GM23338 (cell line): ENCODE data around the gene KIFC3. TPM values are rescaled to one million over a fixed set of nuclear protein-coding genes. Genes with fewer than 3 reads are reported as not detected.

Experiments
- ATAC-seq: fragments of 200-7000 bp; cut with Tn5 transposase; 3 replicates; pipeline ENCODE4 v1.9.1; 2020
- DNase-seq: peaks from one replicate; pipeline ENCODE4 v3.0.0-alpha.2; 2015; ENCODE audit warnings: low spot score
- H2AFZ ChIP-seq: fragments of 200-600 bp; sonication (generic); 2 replicates; pipeline ENCODE4 v1.8.0; 2016; ENCODE audit warnings: antibody characterized with exemption, mild to moderate bottlenecking, moderate library complexity
- H3F3A ChIP-seq: fragments of 200-600 bp; sonication (generic); replicated peaks from 2 replicates; pipeline ENCODE4 v1.8.0; 2017; ENCODE audit warnings: antibody characterized with exemption, mixed run types, low read depth
- H3K27ac ChIP-seq: fragments of 200-600 bp; sonication (generic); 2 replicates; pipeline ENCODE4 v1.6.1; 2016; ENCODE audit warnings: low read depth
- H3K27me3 ChIP-seq: fragments of 200-600 bp; sonication (generic); 2 replicates; pipeline ENCODE4 v1.8.0; 2016; ENCODE audit warnings: mild to moderate bottlenecking, mixed run types, moderate library complexity; ENCODE audit not compliant: insufficient read depth
- H3K36me3 ChIP-seq: fragments of 200-600 bp; sonication (generic); 2 replicates; pipeline ENCODE4 v1.8.0; 2016; ENCODE audit warnings: mild to moderate bottlenecking; ENCODE audit not compliant: insufficient read depth
- H3K4me1 ChIP-seq: fragments of 200-600 bp; sonication (generic); 2 replicates; pipeline ENCODE4 v1.8.0; 2016; ENCODE audit warnings: mild to moderate bottlenecking, moderate library complexity; ENCODE audit not compliant: insufficient read depth
- H3K4me2 ChIP-seq: fragments of 200-600 bp; sonication (generic); 2 replicates; pipeline ENCODE4 v1.7.1; 2017; ENCODE audit warnings: mixed run types
- H3K4me3 ChIP-seq: fragments of 200-600 bp; sonication (generic); 2 replicates; pipeline ENCODE4 v1.6.1; 2016; ENCODE audit warnings: mixed run types
- H3K79me2 ChIP-seq: fragments of 200-600 bp; sonication (generic); replicated peaks from 2 replicates; pipeline ENCODE4 v1.8.0; 2017; ENCODE audit warnings: mild to moderate bottlenecking; ENCODE audit not compliant: insufficient read depth
- H3K9me2 ChIP-seq: fragments of 200-600 bp; sonication (generic); 2 replicates; pipeline ENCODE4 v1.8.0; 2017; ENCODE audit not compliant: insufficient read depth
- H4K20me1 ChIP-seq: fragments of 200-600 bp; sonication (generic); replicated peaks from 2 replicates; pipeline ENCODE4 v1.8.0; 2017; ENCODE audit warnings: mild to moderate bottlenecking; ENCODE audit not compliant: insufficient read depth
- H3K27ac Mint-ChIP-seq: 2 replicates; pipeline ENCODE4 v1.8.0; 2020; ENCODE audit warnings: inconsistent platforms, mild to moderate bottlenecking, moderate library complexity, mixed read lengths
- H3K27me3 Mint-ChIP-seq: 3 replicates; pipeline ENCODE4 v1.8.0; 2022; ENCODE audit warnings: low read depth, mild to moderate bottlenecking, moderate library complexity, mixed read lengths, inconsistent platforms; ENCODE audit not compliant: insufficient read depth, poor library complexity
- H3K36me3 Mint-ChIP-seq: 3 replicates; pipeline ENCODE4 v1.8.0; 2021; ENCODE audit warnings: low read depth, mild to moderate bottlenecking, inconsistent platforms, moderate library complexity, mixed read lengths
- H3K4me1 Mint-ChIP-seq: 3 replicates; pipeline ENCODE4 v1.8.0; 2020; ENCODE audit warnings: mild to moderate bottlenecking, inconsistent platforms, mixed read lengths
- H3K4me3 Mint-ChIP-seq: 3 replicates; pipeline ENCODE4 v1.8.0; 2021; ENCODE audit warnings: moderate library complexity, mild to moderate bottlenecking, inconsistent platforms, mixed read lengths
- H3K9me3 Mint-ChIP-seq: 3 replicates; pipeline ENCODE4 v1.8.0; 2020; ENCODE audit warnings: moderate library complexity, mild to moderate bottlenecking, inconsistent platforms, mixed read lengths
- CREB1 ChIP-seq: fragments of 250-450 bp; sonication (Bioruptor Pico); IDR thresholded peaks from 2 replicates; pipeline ENCODE4 v1.5.0; 2020; ENCODE audit warnings: low read depth, mild to moderate bottlenecking, moderate library complexity
- ETS1 ChIP-seq: IDR thresholded peaks from 2 replicates; pipeline ENCODE4 v1.6.1; 2016; ENCODE audit warnings: antibody characterized with exemption
- EZH2 ChIP-seq: fragments of 200-600 bp; sonication (generic); IDR thresholded peaks from one replicate; pipeline ENCODE4 v1.8.0; 2017; ENCODE audit warnings: antibody characterized with exemption, mild to moderate bottlenecking, low read depth; ENCODE audit not compliant: unreplicated experiment
- EZH2phosphoT487 ChIP-seq: fragments of 200-600 bp; sonication (generic); IDR thresholded peaks from one replicate; pipeline ENCODE4 v1.8.1; 2018; ENCODE audit warnings: antibody characterized with exemption; ENCODE audit not compliant: unreplicated experiment
- JUNB ChIP-seq: IDR thresholded peaks from one replicate; pipeline ENCODE4 v1.6.1; 2016; ENCODE audit warnings: antibody characterized with exemption; ENCODE audit not compliant: unreplicated experiment
- NANOG ChIP-seq: IDR thresholded peaks from 2 replicates; pipeline ENCODE4 v1.6.1; 2016; ENCODE audit warnings: antibody characterized with exemption, borderline replicate concordance
- POLR2AphosphoS5 ChIP-seq: IDR thresholded peaks from 2 replicates; pipeline ENCODE4 v1.6.1; 2016; ENCODE audit warnings: antibody characterized with exemption, low read depth
- STAT1 ChIP-seq: IDR thresholded peaks from one replicate; pipeline ENCODE4 v1.6.1; 2016; ENCODE audit warnings: antibody characterized with exemption; ENCODE audit not compliant: unreplicated experiment
- ZNF114 ChIP-seq: fragments of 250-450 bp; sonication (Bioruptor Pico); IDR thresholded peaks from 2 replicates; pipeline ENCODE4 v1.5.0; 2020; ENCODE audit warnings: mild to moderate bottlenecking, moderate library complexity
- polyA plus RNA-seq: library from polyadenylated mRNA; unstranded; fragments of >200 nt; fragmentation: Nextera tagmentation; extraction: Ambion mirVana; gene quantifications from 2 replicates; pipeline ENCODE4 v1.2.1, GENCODE V29; 2016
- total RNA-seq: library from RNA; depleted of rRNA; stranded (reverse); fragments of >200 nt; shearing (Covaris generic); gene quantifications from 2 replicates; pipeline ENCODE4 v1.2.3, GENCODE V29; 2014
- TF ChIP-seq, protein P1 (sequence below), 2 experiments: fragments of 200-600 bp in 1 of 2; sonication (generic) in 1 of 2; conservative IDR thresholded peaks; 2 replicates each; pipeline versions ENCODE4 v1.5.1 to v1.6.1; 2016 to 2017; ENCODE audit warnings: antibody characterized with exemption in 2 of 2, low read depth in 2 of 2, mild to moderate bottlenecking in 2 of 2, moderate library complexity in 1 of 2
- TF ChIP-seq, protein P2 (sequence below): fragments of 250-450 bp; sonication (Bioruptor Pico); IDR thresholded peaks from 2 replicates; pipeline ENCODE4 v1.5.0; 2020; ENCODE audit warnings: mild to moderate bottlenecking, moderate library complexity

Gene KIFC3
- total and polyA plus RNA-seq, 2 experiments from 2014 or later, result 4.4 to 12.5 TPM

- TF ChIP-seq ETS1 (no peak), EZH2phosphoT487 (no peak), POLR2AphosphoS5 (no peak), ZNF114 (no peak), STAT1 (no peak), NANOG (no peak), EZH2 (no peak), JUNB (no peak), CREB1 (no peak)
- TF ChIP-seq, protein P1, sequence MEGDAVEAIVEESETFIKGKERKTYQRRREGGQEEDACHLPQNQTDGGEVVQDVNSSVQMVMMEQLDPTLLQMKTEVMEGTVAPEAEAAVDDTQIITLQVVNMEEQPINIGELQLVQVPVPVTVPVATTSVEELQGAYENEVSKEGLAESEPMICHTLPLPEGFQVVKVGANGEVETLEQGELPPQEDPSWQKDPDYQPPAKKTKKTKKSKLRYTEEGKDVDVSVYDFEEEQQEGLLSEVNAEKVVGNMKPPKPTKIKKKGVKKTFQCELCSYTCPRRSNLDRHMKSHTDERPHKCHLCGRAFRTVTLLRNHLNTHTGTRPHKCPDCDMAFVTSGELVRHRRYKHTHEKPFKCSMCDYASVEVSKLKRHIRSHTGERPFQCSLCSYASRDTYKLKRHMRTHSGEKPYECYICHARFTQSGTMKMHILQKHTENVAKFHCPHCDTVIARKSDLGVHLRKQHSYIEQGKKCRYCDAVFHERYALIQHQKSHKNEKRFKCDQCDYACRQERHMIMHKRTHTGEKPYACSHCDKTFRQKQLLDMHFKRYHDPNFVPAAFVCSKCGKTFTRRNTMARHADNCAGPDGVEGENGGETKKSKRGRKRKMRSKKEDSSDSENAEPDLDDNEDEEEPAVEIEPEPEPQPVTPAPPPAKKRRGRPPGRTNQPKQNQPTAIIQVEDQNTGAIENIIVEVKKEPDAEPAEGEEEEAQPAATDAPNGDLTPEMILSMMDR (conservative IDR thresholded peaks at IDR 0.05; ENCODE audit: low read depth in 2 of 2), result no peak
Observed at GRCh38 chr16:57751539-57752202, 50.6 kb downstream of the KIFC3 start (continued).

DNA sequence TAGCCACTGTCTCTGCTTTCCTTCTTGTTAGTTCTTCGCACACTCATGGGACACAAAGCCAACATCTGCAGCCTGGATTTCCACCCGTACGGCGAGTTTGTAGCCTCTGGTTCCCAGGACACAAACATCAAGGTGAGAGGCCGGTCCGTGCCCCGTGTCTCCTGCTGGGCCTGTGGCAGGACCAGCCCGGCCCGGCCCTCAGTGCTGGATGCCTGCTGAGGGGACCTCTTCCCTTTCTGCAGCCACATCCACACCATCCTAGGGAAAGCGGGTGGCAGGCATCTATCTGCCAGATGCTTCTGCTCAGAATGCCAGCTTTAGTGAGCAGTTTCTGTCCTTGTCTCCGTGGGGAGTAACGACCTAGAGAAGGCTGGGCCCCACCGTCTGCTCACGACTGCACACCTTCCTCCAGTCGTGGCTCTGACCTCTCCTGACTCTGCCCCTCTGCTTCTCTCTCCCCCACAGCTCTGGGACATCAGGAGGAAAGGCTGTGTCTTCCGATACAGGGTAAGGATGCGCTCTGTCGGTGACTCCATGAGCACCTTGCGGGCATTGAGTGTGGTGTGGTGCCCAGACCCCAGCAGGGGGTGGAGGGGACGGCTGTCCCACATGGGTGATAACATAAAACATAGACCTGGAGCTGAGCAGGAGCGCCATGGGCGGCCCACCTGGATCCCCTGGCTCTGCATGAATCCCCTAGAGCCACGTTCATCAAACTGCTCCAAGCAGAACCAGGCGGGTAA is 51.3 kb downstream of the KIFC3 start:
- H4K20me1 ChIP-seq, result no peaks in the 10 kb centered on the region; the same call in 1 of the 2 replicates
- H3K4me1 ChIP-seq, result no peaks in the 10 kb centered on the region
- no peak overlapping the region for H3K4me3 Mint-ChIP-seq
- H3K27ac ChIP-seq, result no peak overlapping the region
- H3K4me3 ChIP-seq, result no peak overlapping the region
- H3K79me2 ChIP-seq, result no peaks in the 10 kb centered on the region
- DNase-seq (no peak), ATAC-seq (no peak)
- H2AFZ ChIP-seq, result no peak overlapping the region
- H3K4me1 Mint-ChIP-seq, result no peaks in the 10 kb centered on the region
- no peaks in the 10 kb centered on the region for H3K9me3 Mint-ChIP-seq
- peaks cover 22% of the 10 kb centered on the region for H3K36me3 Mint-ChIP-seq
- H3K4me2 ChIP-seq, result no peak overlapping the region
- H3F3A ChIP-seq, result no peaks in the 10 kb centered on the region
- no peak overlapping the region for H3K27ac Mint-ChIP-seq
- H3K27me3 ChIP-seq, result no peaks in the 10 kb centered on the region
- H3K27me3 Mint-ChIP-seq, result peaks cover 4% of the 10 kb centered on the region
- no peaks in the 10 kb centered on the region for H3K9me2 ChIP-seq
- H3K36me3 ChIP-seq, result no peaks in the 10 kb centered on the region
- TF ChIP-seq NANOG, result no peak
- TF ChIP-seq, protein P2, sequence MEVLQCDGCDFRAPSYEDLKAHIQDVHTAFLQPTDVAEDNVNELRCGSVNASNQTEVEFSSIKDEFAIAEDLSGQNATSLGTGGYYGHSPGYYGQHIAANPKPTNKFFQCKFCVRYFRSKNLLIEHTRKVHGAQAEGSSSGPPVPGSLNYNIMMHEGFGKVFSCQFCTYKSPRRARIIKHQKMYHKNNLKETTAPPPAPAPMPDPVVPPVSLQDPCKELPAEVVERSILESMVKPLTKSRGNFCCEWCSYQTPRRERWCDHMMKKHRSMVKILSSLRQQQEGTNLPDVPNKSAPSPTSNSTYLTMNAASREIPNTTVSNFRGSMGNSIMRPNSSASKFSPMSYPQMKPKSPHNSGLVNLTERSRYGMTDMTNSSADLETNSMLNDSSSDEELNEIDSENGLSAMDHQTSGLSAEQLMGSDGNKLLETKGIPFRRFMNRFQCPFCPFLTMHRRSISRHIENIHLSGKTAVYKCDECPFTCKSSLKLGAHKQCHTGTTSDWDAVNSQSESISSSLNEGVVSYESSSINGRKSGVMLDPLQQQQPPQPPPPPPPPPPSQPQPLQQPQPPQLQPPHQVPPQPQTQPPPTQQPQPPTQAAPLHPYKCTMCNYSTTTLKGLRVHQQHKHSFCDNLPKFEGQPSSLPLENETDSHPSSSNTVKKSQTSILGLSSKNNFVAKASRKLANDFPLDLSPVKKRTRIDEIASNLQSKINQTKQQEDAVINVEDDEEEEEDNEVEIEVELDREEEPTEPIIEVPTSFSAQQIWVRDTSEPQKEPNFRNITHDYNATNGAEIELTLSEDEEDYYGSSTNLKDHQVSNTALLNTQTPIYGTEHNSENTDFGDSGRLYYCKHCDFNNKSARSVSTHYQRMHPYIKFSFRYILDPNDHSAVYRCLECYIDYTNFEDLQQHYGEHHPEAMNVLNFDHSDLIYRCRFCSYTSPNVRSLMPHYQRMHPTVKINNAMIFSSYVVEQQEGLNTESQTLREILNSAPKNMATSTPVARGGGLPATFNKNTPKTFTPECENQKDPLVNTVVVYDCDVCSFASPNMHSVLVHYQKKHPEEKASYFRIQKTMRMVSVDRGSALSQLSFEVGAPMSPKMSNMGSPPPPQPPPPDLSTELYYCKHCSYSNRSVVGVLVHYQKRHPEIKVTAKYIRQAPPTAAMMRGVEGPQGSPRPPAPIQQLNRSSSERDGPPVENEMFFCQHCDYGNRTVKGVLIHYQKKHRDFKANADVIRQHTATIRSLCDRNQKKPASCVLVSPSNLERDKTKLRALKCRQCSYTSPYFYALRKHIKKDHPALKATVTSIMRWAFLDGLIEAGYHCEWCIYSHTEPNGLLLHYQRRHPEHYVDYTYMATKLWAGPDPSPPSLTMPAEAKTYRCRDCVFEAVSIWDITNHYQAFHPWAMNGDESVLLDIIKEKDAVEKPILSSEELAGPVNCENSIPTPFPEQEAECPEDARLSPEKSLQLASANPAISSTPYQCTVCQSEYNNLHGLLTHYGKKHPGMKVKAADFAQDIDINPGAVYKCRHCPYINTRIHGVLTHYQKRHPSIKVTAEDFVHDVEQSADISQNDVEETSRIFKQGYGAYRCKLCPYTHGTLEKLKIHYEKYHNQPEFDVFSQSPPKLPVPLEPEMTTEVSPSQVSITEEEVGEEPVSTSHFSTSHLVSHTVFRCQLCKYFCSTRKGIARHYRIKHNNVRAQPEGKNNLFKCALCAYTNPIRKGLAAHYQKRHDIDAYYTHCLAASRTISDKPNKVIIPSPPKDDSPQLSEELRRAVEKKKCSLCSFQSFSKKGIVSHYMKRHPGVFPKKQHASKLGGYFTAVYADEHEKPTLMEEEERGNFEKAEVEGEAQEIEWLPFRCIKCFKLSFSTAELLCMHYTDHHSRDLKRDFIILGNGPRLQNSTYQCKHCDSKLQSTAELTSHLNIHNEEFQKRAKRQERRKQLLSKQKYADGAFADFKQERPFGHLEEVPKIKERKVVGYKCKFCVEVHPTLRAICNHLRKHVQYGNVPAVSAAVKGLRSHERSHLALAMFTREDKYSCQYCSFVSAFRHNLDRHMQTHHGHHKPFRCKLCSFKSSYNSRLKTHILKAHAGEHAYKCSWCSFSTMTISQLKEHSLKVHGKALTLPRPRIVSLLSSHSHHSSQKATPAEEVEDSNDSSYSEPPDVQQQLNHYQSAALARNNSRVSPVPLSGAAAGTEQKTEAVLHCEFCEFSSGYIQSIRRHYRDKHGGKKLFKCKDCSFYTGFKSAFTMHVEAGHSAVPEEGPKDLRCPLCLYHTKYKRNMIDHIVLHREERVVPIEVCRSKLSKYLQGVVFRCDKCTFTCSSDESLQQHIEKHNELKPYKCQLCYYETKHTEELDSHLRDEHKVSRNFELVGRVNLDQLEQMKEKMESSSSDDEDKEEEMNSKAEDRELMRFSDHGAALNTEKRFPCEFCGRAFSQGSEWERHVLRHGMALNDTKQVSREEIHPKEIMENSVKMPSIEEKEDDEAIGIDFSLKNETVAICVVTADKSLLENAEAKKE, result no peak
- no peak for TF ChIP-seq ZNF114
- TF ChIP-seq EZH2, result no peak
- TF ChIP-seq, protein P1 (conservative IDR thresholded peaks at IDR 0.05; ENCODE audit: low read depth in 2 of 2), result no peak
- no peak for TF ChIP-seq EZH2phosphoT487
- no peak for TF ChIP-seq JUNB
